Measurements from ENCODE around the gene BIRC6.

DNA sequence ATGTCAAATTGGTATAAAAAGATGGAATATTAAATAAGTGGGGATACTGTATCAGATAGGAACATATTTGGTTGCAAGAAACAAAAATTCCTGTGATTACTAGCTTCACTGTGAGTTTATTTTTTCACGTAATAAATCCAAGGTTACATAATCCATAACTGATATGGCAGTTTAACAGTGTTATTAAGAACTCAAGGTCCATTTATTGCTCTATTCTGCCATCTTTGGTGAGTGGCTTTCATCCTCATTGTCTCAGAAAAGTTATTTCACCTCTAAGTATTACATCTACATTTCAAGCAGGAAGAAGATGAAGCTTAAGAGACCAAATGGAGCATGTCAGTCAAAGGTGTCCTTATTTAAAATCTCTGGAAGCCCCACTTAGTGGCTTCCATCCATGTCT lies 41.9 kb upstream of the BIRC6 start:
- TF ChIP-seq EZH2phosphoT487 (conservative IDR thresholded peaks at IDR 0.05; ENCODE audit: low read length) = no peak
- TF ChIP-seq, protein P1, sequence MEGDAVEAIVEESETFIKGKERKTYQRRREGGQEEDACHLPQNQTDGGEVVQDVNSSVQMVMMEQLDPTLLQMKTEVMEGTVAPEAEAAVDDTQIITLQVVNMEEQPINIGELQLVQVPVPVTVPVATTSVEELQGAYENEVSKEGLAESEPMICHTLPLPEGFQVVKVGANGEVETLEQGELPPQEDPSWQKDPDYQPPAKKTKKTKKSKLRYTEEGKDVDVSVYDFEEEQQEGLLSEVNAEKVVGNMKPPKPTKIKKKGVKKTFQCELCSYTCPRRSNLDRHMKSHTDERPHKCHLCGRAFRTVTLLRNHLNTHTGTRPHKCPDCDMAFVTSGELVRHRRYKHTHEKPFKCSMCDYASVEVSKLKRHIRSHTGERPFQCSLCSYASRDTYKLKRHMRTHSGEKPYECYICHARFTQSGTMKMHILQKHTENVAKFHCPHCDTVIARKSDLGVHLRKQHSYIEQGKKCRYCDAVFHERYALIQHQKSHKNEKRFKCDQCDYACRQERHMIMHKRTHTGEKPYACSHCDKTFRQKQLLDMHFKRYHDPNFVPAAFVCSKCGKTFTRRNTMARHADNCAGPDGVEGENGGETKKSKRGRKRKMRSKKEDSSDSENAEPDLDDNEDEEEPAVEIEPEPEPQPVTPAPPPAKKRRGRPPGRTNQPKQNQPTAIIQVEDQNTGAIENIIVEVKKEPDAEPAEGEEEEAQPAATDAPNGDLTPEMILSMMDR (IDR thresholded peaks at IDR 0.05; ENCODE audit: insufficient read depth, low read length, poor library complexity, severe bottlenecking) = no peak
